T-helper 2 cell treated with Interferon-gamma antibody and Interleukin-4, amounts not matched to agents 5 μg/mL and 100 μg/mL, for 36 hours (primary cell): ENCODE measurements around the gene ATP6V1G3.
"Not testable (repeated sequence)": the region's sequence is repeated elsewhere in the genome, so short reads cannot be mapped to it uniquely, and the experiment has no call there.

Experiments used
- DNase-seq: peaks from one replicate; pipeline ENCODE4 v3.0.0; 2021; ENCODE audit warnings: low spot score
- H3K27ac Mint-ChIP-seq: one replicate; pipeline ENCODE4 v1.8.0; 2021; ENCODE audit warnings: mild to moderate bottlenecking, mixed read lengths
- H3K27me3 Mint-ChIP-seq: one replicate; pipeline ENCODE4 v1.8.0; 2021; ENCODE audit warnings: low read depth, mixed read lengths
- H3K36me3 Mint-ChIP-seq: one replicate; pipeline ENCODE4 v1.8.0; 2021; ENCODE audit warnings: low read depth, mixed read lengths
- H3K4me1 Mint-ChIP-seq: one replicate; pipeline ENCODE4 v1.8.0; 2021; ENCODE audit warnings: low read depth, mixed read lengths
- H3K4me3 Mint-ChIP-seq: one replicate; pipeline ENCODE4 v1.8.0; 2022; ENCODE audit warnings: mild to moderate bottlenecking, moderate library complexity, mixed read lengths
- H3K9me3 Mint-ChIP-seq: one replicate; pipeline ENCODE4 v1.8.0; 2021; ENCODE audit warnings: mixed read lengths

The ATP6V1G3 gene, protein sequence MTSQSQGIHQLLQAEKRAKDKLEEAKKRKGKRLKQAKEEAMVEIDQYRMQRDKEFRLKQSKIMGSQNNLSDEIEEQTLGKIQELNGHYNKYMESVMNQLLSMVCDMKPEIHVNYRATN

GRCh38 chr1:198540580-198540979 lies at the start of gene ATP6V1G3:
TSS of gene ATP6V1G3 (minus strand) at chr1:198540680. CDS start at chr1:198540650, 30 bp downstream.
- H3K36me3 Mint-ChIP-seq = no peaks in the 10 kb centered on the region
- DNase-seq = no peak
- H3K4me3 Mint-ChIP-seq = no peak within 1 kb of the TSS
- no peaks in the 10 kb centered on the region for H3K27me3 Mint-ChIP-seq
- H3K9me3 Mint-ChIP-seq = no peaks in the 10 kb centered on the region
- no peak within 1 kb of the TSS for H3K27ac Mint-ChIP-seq
- peaks cover 36% of the 10 kb centered on the region for H3K4me1 Mint-ChIP-seq

DNA sequence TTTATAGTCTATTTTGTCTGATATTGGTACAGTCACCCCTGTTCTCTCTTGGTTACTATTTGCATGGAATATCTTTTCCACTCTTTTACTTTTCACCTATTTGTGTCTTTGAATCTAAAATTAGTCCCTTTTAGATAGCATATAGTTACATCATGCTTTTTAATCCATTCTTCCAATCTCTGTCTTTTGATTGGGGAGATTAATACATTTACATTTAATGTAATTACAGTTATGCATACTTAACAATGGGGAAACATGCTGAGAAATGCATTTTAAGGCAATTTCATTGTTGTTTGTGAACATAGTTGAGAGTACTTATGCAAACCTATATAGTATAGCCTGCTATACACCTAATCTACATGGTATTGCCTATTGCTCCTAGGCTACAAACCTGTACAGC lies 48.4 kb upstream of the ATP6V1G3 start:
- peaks cover 2% of the 10 kb centered on the region for H3K4me1 Mint-ChIP-seq
- peaks cover 51% of the 10 kb centered on the region for H3K9me3 Mint-ChIP-seq
- H3K27ac Mint-ChIP-seq = no peak overlapping the region
- H3K36me3 Mint-ChIP-seq = peaks cover 30% of the 10 kb centered on the region
- H3K4me3 Mint-ChIP-seq = no peak overlapping the region
- DNase-seq = no peak
- H3K27me3 Mint-ChIP-seq = no peaks in the 10 kb centered on the region

GRCh38 chr1:198584163-198584562 lies 43.7 kb upstream of the ATP6V1G3 start:
- H3K9me3 Mint-ChIP-seq = peaks cover 37% of the 10 kb centered on the region
- H3K4me3 Mint-ChIP-seq = no peak overlapping the region
- no peak for DNase-seq
- H3K4me1 Mint-ChIP-seq = peaks cover 2% of the 10 kb centered on the region
- H3K27ac Mint-ChIP-seq = no peak overlapping the region
- H3K36me3 Mint-ChIP-seq = peaks cover 22% of the 10 kb centered on the region
- H3K27me3 Mint-ChIP-seq = no peaks in the 10 kb centered on the region

GRCh38 chr1:198583209-198583802 lies 42.8 kb upstream of the ATP6V1G3 start:
- H3K27me3 Mint-ChIP-seq, H3K4me3 Mint-ChIP-seq, H3K4me1 Mint-ChIP-seq, DNase-seq, H3K27ac Mint-ChIP-seq: not testable (repeated sequence)
- Mint-ChIP-seq H3K9me3 (peaks cover 31% of the 10 kb centered on the region), H3K36me3 (peaks cover 20% of the 10 kb centered on the region)

- H3K27ac Mint-ChIP-seq = no peak overlapping the region
- peaks cover 17% of the 10 kb centered on the region for H3K9me3 Mint-ChIP-seq
- no peak for DNase-seq
These were observed 37.0 kb upstream of the ATP6V1G3 start for GRCh38 chr1:198577444-198577843.

DNA sequence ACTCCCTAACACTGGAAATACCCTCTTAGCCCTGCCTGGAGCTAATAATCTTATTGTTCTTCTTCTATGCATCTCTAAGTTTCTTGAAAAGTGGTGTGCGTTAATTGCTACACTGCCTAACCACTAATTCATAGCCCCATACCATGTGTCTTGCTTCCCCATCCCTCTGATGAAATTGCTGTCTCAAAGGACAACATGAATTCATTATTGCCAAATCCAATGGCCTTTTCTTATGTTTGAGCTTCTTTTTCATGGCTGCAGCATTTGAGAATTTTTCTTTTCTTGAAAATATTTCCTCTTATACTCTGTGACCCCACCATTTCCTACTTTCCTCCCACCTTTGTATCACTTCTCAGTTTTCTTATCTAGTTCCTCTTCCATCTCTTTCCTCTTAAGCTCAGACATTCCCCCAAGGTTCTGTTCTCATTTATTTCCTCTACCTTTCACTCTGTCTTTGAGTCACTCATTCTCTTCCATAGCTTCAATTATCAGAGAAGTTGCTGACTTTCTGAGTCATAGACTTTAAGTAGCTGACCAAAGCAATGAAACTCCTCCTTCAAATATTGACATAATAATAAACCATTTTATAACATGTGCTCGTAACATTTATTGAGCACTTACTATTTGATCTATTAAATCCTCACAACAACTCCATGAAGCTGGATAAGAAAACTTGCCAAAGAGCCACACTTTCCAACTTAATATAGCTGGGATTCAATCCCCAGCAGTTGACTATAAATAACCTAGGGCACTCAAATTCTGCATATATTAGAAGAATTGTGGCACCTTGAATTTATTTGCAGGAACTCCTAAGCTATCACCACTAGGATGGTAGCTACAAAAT lies 35.5 kb upstream of the ATP6V1G3 start:
- DNase-seq = no peak
- H3K9me3 Mint-ChIP-seq = peaks cover 6% of the 10 kb centered on the region
- H3K27me3 Mint-ChIP-seq = no peaks in the 10 kb centered on the region
- H3K4me3 Mint-ChIP-seq = no peak overlapping the region
- H3K4me1 Mint-ChIP-seq = peaks cover 7% of the 10 kb centered on the region
- H3K27ac Mint-ChIP-seq = no peak overlapping the region
- peaks cover 2% of the 10 kb centered on the region for H3K36me3 Mint-ChIP-seq

More at GRCh38 chr1:198577444-198577843, 37.0 kb upstream of the ATP6V1G3 start:
- no peaks in the 10 kb centered on the region for H3K27me3 Mint-ChIP-seq
- peaks cover 10% of the 10 kb centered on the region for H3K36me3 Mint-ChIP-seq
- H3K4me3 Mint-ChIP-seq = no peak overlapping the region
- H3K4me1 Mint-ChIP-seq = peaks cover 7% of the 10 kb centered on the region

GRCh38 chr1:198575292-198575691 lies 34.8 kb upstream of the ATP6V1G3 start:
- H3K36me3 Mint-ChIP-seq = peaks cover under 1% of the 10 kb centered on the region
- H3K27ac Mint-ChIP-seq = no peak overlapping the region
- peaks cover 7% of the 10 kb centered on the region for H3K4me1 Mint-ChIP-seq
- no peaks in the 10 kb centered on the region for H3K27me3 Mint-ChIP-seq
- peaks cover 4% of the 10 kb centered on the region for H3K9me3 Mint-ChIP-seq
- DNase-seq = no peak
- no peak overlapping the region for H3K4me3 Mint-ChIP-seq

DNA sequence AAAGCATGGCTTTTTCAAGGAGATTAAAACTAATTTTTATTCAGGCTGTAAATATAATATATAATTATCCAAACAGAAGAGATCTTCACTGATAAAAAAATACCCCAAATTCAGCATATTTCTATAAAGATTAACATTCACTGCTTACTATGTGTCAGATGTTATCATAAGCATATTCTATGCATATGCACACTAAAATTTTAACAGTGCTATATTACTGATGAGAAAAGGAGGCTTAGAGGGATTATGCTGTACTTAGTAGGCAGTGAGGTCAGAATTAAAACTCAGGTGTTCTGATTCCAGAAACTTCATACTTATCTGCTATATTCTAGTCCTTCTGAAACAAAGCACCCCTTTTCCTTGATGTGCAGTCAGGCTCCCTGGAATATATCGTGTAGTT lies 33.8 kb upstream of the ATP6V1G3 start:
- Mint-ChIP-seq H3K4me1 (peaks cover 7% of the 10 kb centered on the region), H3K27ac (no peak overlapping the region), H3K27me3 (no peaks in the 10 kb centered on the region), H3K9me3 (peaks cover 4% of the 10 kb centered on the region), H3K4me3 (no peak overlapping the region), H3K36me3 (no peaks in the 10 kb centered on the region)
- DNase-seq = no peak

GRCh38 chr1:198564716-198565115 lies 24.2 kb upstream of the ATP6V1G3 start:
- H3K27me3 Mint-ChIP-seq = no peaks in the 10 kb centered on the region
- H3K4me1 Mint-ChIP-seq = peaks cover 17% of the 10 kb centered on the region
- DNase-seq = no peak
- H3K36me3 Mint-ChIP-seq = peaks cover 1% of the 10 kb centered on the region
- peak overlapping the region; percentile 44 for H3K27ac Mint-ChIP-seq
- H3K9me3 Mint-ChIP-seq = no peaks in the 10 kb centered on the region
- no peak overlapping the region for H3K4me3 Mint-ChIP-seq

DNA sequence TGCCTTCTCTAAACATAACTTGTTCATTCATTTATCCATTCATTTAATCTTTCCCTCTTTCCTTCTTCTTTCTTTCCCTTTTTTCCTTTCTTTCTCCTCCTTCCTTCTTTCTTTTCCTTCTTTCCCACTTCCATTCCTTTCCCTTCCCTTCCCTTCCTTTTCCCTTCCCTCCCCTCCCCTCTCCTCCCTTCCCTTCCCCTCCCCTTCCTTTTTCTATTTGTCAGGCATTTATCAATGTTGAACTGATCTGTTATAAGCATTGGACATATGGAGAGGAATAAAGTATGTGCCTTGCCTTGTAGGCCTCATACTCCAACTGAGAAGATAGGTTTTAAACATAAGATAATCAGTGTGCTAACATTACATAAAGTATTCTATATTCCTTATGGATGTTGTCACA lies 23.7 kb upstream of the ATP6V1G3 start:
- no peak for DNase-seq
- H3K36me3 Mint-ChIP-seq = peaks cover 1% of the 10 kb centered on the region
- peak overlapping the region; percentile 22 for H3K27ac Mint-ChIP-seq
- no peaks in the 10 kb centered on the region for H3K27me3 Mint-ChIP-seq
- H3K4me1 Mint-ChIP-seq = peaks cover 17% of the 10 kb centered on the region
- H3K4me3 Mint-ChIP-seq = no peak overlapping the region
- H3K9me3 Mint-ChIP-seq = no peaks in the 10 kb centered on the region

- Mint-ChIP-seq H3K27me3 (no peaks in the 10 kb centered on the region), H3K4me3 (no peak overlapping the region), H3K4me1 (peaks cover 17% of the 10 kb centered on the region), H3K27ac (no peak overlapping the region), H3K9me3 (no peaks in the 10 kb centered on the region), H3K36me3 (peaks cover 1% of the 10 kb centered on the region)
- no peak for DNase-seq
These were observed 23.1 kb upstream of the ATP6V1G3 start for GRCh38 chr1:198563583-198563982.

- no peak for DNase-seq
- no peaks in the 10 kb centered on the region for H3K36me3 Mint-ChIP-seq
- H3K27ac Mint-ChIP-seq = no peak overlapping the region
- peaks cover 41% of the 10 kb centered on the region for H3K4me1 Mint-ChIP-seq
- H3K9me3 Mint-ChIP-seq = no peaks in the 10 kb centered on the region
- no peaks in the 10 kb centered on the region for H3K27me3 Mint-ChIP-seq
- H3K4me3 Mint-ChIP-seq = no peak overlapping the region
These were observed 19.7 kb upstream of the ATP6V1G3 start for GRCh38 chr1:198560161-198560560.

DNA sequence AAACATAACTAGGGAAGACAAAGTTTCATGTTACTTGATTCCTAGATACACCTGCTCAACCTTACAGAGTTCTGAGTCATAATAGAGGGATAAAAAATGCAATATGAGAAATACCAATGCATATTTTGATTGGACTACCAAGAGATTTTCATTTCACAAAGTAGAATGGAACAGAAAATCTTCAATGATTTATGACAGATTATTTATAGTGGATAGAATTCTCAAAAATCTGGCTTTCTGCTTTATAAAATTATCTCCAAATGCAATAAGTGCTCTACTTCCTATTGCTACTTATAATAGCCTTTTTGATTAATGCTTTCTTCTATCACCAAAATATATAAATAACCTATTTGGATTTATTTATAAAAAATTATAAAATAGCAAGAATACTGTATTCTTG lies 18.9 kb upstream of the ATP6V1G3 start:
- Mint-ChIP-seq H3K36me3 (no peaks in the 10 kb centered on the region), H3K4me1 (peaks cover 40% of the 10 kb centered on the region), H3K27me3 (no peaks in the 10 kb centered on the region), H3K9me3 (no peaks in the 10 kb centered on the region), H3K4me3 (no peak overlapping the region), H3K27ac (no peak overlapping the region)
- no peak for DNase-seq

GRCh38 chr1:198558402-198558801 lies 17.9 kb upstream of the ATP6V1G3 start:
- no peak for DNase-seq
- Mint-ChIP-seq H3K27ac (no peak overlapping the region), H3K4me1 (peaks cover 42% of the 10 kb centered on the region), H3K27me3 (no peaks in the 10 kb centered on the region), H3K4me3 (no peak overlapping the region), H3K9me3 (no peaks in the 10 kb centered on the region), H3K36me3 (no peaks in the 10 kb centered on the region)
